ENCODE measurements around the gene XRRA1.
"Not testable (repeated sequence)": the region's sequence is repeated elsewhere in the genome, so short reads cannot be mapped to it uniquely, and the experiment has no call there.

Gene XRRA1

DNA sequence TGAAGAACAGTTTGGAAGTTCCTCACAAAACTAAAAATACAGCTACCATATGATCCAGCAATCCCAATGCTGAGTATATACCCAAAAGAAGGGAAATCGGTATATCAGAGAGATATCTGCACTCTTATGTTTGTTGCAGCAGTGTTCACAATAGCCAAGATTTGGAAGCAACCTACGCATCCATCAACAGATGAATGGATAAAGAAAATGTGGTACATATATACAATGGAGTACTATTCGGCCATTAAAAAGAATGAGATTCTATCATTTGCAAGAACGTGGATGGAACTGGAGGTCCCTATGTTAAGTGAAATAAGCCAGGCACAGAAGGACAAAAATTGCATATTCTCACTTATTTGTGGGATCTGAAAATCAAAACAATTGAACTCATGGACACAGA lies 46.5 kb downstream of the XRRA1 start:
- Mint-ChIP-seq H3K27ac (no peak overlapping the region), H3K4me1 (ENCODE audit: low read depth) (no peaks in the 10 kb centered on the region), H3K4me3 (no peak overlapping the region), H3K27me3 (no peaks in the 10 kb centered on the region), H3K36me3 (ENCODE audit: low read depth) (peaks cover 83% of the 10 kb centered on the region), H3K9me3 (peaks cover 45% of the 10 kb centered on the region)
- intact Hi-C loops (cut with micrococcal nuclease) = no loop called here

- Mint-ChIP-seq H3K4me3 (no peak overlapping the region), H3K27me3 (no peaks in the 10 kb centered on the region), H3K4me1 (ENCODE audit: low read depth) (no peaks in the 10 kb centered on the region), H3K27ac (no peak overlapping the region), H3K9me3 (peaks cover 52% of the 10 kb centered on the region), H3K36me3 (ENCODE audit: low read depth) (peaks cover 50% of the 10 kb centered on the region)
- intact Hi-C loops (cut with micrococcal nuclease) = no loop called here
Measured at GRCh38 chr11:74896311-74896710, 52.6 kb downstream of the XRRA1 start.

- peaks cover 46% of the 10 kb centered on the region for H3K9me3 Mint-ChIP-seq
- peaks cover 45% of the 10 kb centered on the region for H3K36me3 Mint-ChIP-seq (ENCODE audit: low read depth)
- no peaks in the 10 kb centered on the region for H3K4me1 Mint-ChIP-seq (ENCODE audit: low read depth)
- no peak overlapping the region for H3K4me3 Mint-ChIP-seq
- no peak overlapping the region for H3K27ac Mint-ChIP-seq
- intact Hi-C loops (cut with micrococcal nuclease) = no loop called here
- no peaks in the 10 kb centered on the region for H3K27me3 Mint-ChIP-seq
Measured at GRCh38 chr11:74895340-74896116, 53.4 kb downstream of the XRRA1 start.

DNA sequence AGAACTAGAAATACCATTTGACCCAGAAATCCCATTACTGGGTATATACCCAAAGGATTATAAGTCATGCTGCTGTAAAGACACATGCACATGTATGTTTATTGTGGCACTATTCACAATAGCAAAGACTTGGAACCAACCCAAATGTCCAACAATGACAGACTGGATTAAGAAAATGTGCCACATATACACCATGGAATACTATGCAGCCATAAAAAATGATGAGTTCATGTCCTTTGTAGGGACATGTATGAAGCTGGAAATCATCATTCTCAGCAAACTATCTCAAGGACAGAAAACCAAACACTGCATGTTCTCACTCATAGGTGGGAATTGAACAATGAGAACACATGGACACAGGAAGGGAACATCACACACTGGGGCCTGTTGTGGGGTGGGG lies 55.9 kb downstream of the XRRA1 start:
- intact Hi-C loops (cut with micrococcal nuclease); H3K27me3 Mint-ChIP-seq; H3K4me3 Mint-ChIP-seq; H3K27ac Mint-ChIP-seq; H3K4me1 Mint-ChIP-seq (ENCODE audit: low read depth): not testable (repeated sequence)
- peaks cover 52% of the 10 kb centered on the region for H3K9me3 Mint-ChIP-seq
- peaks cover 50% of the 10 kb centered on the region for H3K36me3 Mint-ChIP-seq (ENCODE audit: low read depth)

GRCh38 chr11:74877132-74877531 lies 71.8 kb downstream of the XRRA1 start:
- no peak overlapping the region for H3K27ac Mint-ChIP-seq
- H3K4me1 Mint-ChIP-seq (ENCODE audit: low read depth) = no peaks in the 10 kb centered on the region
- intact Hi-C loops (cut with micrococcal nuclease) = no loop called here
- peaks cover 63% of the 10 kb centered on the region for H3K36me3 Mint-ChIP-seq (ENCODE audit: low read depth)
- H3K4me3 Mint-ChIP-seq = no peak overlapping the region
- no peaks in the 10 kb centered on the region for H3K27me3 Mint-ChIP-seq
- peaks cover 26% of the 10 kb centered on the region for H3K9me3 Mint-ChIP-seq

- H3K27ac Mint-ChIP-seq = no peak overlapping the region
- H3K36me3 Mint-ChIP-seq (ENCODE audit: low read depth) = peaks cover 98% of the 10 kb centered on the region
- intact Hi-C loops (cut with micrococcal nuclease) = no loop called here
- peaks cover 77% of the 10 kb centered on the region for H3K9me3 Mint-ChIP-seq
- H3K27me3 Mint-ChIP-seq = no peaks in the 10 kb centered on the region
- H3K4me1 Mint-ChIP-seq (ENCODE audit: low read depth) = no peaks in the 10 kb centered on the region
- no peak overlapping the region for H3K4me3 Mint-ChIP-seq
Measured at GRCh38 chr11:74871037-74871436, 77.9 kb downstream of the XRRA1 start.

GRCh38 chr11:74870485-74870884 lies 78.4 kb downstream of the XRRA1 start:
- H3K4me1 Mint-ChIP-seq (ENCODE audit: low read depth) = no peaks in the 10 kb centered on the region
- intact Hi-C loops (cut with micrococcal nuclease) = no loop called here
- peaks cover 82% of the 10 kb centered on the region for H3K9me3 Mint-ChIP-seq
- H3K4me3 Mint-ChIP-seq = no peak overlapping the region
- H3K27ac Mint-ChIP-seq = no peak overlapping the region
- no peaks in the 10 kb centered on the region for H3K27me3 Mint-ChIP-seq
- peaks cover 98% of the 10 kb centered on the region for H3K36me3 Mint-ChIP-seq (ENCODE audit: low read depth)

- no peaks in the 10 kb centered on the region for H3K27me3 Mint-ChIP-seq
- no peak overlapping the region for H3K27ac Mint-ChIP-seq
- H3K4me1 Mint-ChIP-seq (ENCODE audit: low read depth) = no peaks in the 10 kb centered on the region
- intact Hi-C loops (cut with micrococcal nuclease) = no loop called here
- peaks cover 99% of the 10 kb centered on the region for H3K36me3 Mint-ChIP-seq (ENCODE audit: low read depth)
- H3K9me3 Mint-ChIP-seq = peaks cover 97% of the 10 kb centered on the region
- no peak overlapping the region for H3K4me3 Mint-ChIP-seq
Measured at GRCh38 chr11:74866557-74866956, 82.3 kb downstream of the XRRA1 start.

- no peaks in the 10 kb centered on the region for H3K4me1 Mint-ChIP-seq (ENCODE audit: low read depth)
- H3K36me3 Mint-ChIP-seq (ENCODE audit: low read depth) = peaks cover 99% of the 10 kb centered on the region
- no peaks in the 10 kb centered on the region for H3K27me3 Mint-ChIP-seq
- peaks cover 94% of the 10 kb centered on the region for H3K9me3 Mint-ChIP-seq
- no peak overlapping the region for H3K4me3 Mint-ChIP-seq
- intact Hi-C loops (cut with micrococcal nuclease) = no loop called here
- no peak overlapping the region for H3K27ac Mint-ChIP-seq
Measured at GRCh38 chr11:74863410-74863809, 85.5 kb downstream of the XRRA1 start.

GRCh38 chr11:74860743-74861142 lies 88.1 kb downstream of the XRRA1 start:
- H3K9me3 Mint-ChIP-seq = peaks cover 67% of the 10 kb centered on the region
- H3K27ac Mint-ChIP-seq = no peak overlapping the region
- H3K4me1 Mint-ChIP-seq (ENCODE audit: low read depth) = no peaks in the 10 kb centered on the region
- H3K27me3 Mint-ChIP-seq = no peaks in the 10 kb centered on the region
- intact Hi-C loops (cut with micrococcal nuclease) = no loop called here
- H3K4me3 Mint-ChIP-seq = no peak overlapping the region
- peaks cover 100% of the 10 kb centered on the region for H3K36me3 Mint-ChIP-seq (ENCODE audit: low read depth)

DNA sequence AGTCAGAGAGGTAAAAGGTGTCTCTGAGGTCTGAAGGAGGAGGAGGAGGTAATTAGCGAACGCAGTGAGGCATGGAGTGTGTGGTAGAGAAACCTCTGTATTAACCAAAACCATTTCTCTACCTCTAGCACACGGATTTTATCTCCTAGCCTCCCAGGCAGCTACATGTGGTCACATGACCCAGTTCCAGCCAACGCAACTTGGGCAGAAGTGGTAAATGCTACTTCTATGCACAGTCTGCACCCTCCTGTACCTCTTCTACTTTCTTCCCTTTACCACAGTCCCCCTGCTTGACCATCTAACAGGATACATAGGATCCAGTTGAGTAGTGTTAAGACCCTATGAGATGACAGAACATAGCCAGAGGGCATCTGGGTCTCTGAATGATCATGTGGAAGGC lies 95.7 kb downstream of the XRRA1 start:
- Mint-ChIP-seq H3K27ac (no peak overlapping the region), H3K9me3 (no peaks in the 10 kb centered on the region), H3K4me3 (no peak overlapping the region), H3K4me1 (ENCODE audit: low read depth) (no peaks in the 10 kb centered on the region), H3K27me3 (no peaks in the 10 kb centered on the region), H3K36me3 (ENCODE audit: low read depth) (peaks cover 84% of the 10 kb centered on the region)
- intact Hi-C loops (cut with micrococcal nuclease) = no loop called here

DNA sequence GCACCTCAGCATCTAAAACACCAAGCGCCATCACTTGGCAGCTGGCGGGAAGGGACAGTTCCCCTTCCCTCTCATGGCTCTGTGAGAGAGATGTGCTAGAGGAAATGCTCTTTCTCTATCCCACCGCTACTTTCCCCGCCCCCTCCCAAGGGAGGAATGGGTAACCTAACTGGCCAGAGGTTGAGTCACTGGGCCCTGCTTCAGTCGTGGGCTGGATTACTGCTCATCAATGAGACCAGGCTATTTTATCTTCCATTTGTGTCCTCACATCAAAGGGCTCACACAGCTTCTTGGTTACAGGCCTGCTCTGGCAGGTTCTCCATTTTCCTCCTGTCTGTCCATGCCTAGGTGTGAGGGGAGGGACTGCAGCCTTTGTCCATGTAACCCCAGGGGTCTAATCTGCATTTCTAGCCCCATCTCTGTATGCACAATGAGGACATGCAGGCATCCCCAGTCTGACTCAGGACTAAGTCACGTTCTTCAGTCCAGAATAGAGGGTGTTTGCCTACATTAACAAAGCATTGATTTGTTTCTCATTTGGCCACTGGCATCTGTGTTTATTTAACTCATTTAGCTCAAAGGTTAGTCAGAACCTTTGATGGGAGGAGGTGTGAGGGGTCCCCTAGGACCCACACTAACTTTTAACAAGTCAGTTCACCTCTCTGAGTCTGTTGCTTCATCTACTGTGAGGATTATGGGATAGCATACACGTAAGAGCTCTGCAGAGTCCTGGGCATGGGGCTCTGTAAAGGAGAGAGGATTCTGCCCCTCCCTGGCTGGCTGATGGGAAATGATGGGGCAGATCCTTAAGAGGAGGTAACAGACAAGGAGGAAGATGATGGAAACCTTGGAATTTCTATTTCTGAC lies 99.1 kb downstream of the XRRA1 start:
- Mint-ChIP-seq H3K27ac (no peak overlapping the region), H3K9me3 (no peaks in the 10 kb centered on the region), H3K4me3 (no peak overlapping the region), H3K4me1 (ENCODE audit: low read depth) (peaks cover 21% of the 10 kb centered on the region), H3K36me3 (ENCODE audit: low read depth) (peaks cover 82% of the 10 kb centered on the region), H3K27me3 (no peaks in the 10 kb centered on the region)
- intact Hi-C loops (cut with micrococcal nuclease) = no loop called here

DNA sequence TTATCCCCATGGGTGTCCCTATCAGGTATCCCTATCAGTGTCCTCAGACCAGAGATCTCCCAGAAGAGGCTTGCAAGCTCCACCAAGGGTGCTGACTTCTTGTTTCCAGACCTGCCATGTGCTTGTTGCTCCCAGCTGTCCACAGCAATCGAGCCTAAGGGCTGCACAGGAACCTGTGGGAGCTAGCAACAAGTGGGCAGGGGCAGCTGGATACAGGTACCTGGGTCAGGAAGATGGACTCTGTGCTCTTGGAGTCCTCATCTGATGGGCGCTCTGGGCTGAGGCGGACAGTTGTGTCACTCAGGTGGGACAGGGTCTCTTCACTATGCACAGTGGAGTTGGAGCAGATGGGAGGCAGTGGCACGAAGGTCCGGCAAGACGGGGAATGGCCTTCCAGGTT lies 101.0 kb downstream of the XRRA1 start:
- no peaks in the 10 kb centered on the region for H3K9me3 Mint-ChIP-seq
- H3K4me3 Mint-ChIP-seq = no peak overlapping the region
- H3K4me1 Mint-ChIP-seq (ENCODE audit: low read depth) = peaks cover 21% of the 10 kb centered on the region
- H3K27ac Mint-ChIP-seq = no peak overlapping the region
- intact Hi-C loops (cut with micrococcal nuclease) = no loop called here
- peaks cover 83% of the 10 kb centered on the region for H3K36me3 Mint-ChIP-seq (ENCODE audit: low read depth)
- H3K27me3 Mint-ChIP-seq = no peaks in the 10 kb centered on the region

DNA sequence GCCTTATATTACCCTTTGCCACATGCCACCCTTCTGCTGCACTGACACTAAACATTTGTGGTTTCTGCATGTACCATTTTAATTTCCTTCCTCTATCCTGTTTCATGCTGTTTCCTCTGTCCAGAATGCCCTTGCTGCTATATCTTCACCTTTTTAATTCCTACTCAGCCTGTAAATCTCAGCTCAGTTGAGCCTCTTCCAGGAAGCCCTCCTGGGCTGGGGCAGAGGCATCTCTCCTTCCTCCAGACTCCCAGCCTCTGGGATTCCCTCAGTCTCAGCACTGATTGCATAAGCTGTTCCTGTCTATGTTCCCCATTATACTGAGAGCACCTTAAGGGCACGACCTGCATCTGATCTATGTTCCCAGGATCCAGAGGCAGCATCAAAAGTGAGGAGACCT lies 101.5 kb downstream of the XRRA1 start:
- Mint-ChIP-seq H3K27ac (no peak overlapping the region), H3K36me3 (ENCODE audit: low read depth) (peaks cover 83% of the 10 kb centered on the region), H3K9me3 (no peaks in the 10 kb centered on the region), H3K27me3 (no peaks in the 10 kb centered on the region), H3K4me1 (ENCODE audit: low read depth) (peaks cover 21% of the 10 kb centered on the region), H3K4me3 (no peak overlapping the region)
- intact Hi-C loops (cut with micrococcal nuclease) = no loop called here
